HG02852 (cell line): Measurements from ENCODE around the gene CA7.
"Not testable (repeated sequence)": the region's sequence is repeated elsewhere in the genome, so short reads cannot be mapped to it uniquely, and the experiment has no call there.

Experiments used
- ATAC-seq: cut with Tn5 transposase; IDR thresholded peaks from one replicate; pipeline ENCODE4 v1.9.1; 2021; ENCODE audit warnings: mild to moderate bottlenecking, moderate library complexity; ENCODE audit not compliant: unreplicated experiment

The CA7 gene

GRCh38 chr16:66846266-66846665, 2.1 kb downstream of the CA7 start:
- ATAC-seq = no peak

- no peak for ATAC-seq
Measured at GRCh38 chr16:66846831-66847230, 2.6 kb downstream of the CA7 start.

- no peak for ATAC-seq
Measured at GRCh38 chr16:66847533-66848067, 3.4 kb downstream of the CA7 start.

- ATAC-seq = no peak
Measured at GRCh38 chr16:66848172-66848571, 4.0 kb downstream of the CA7 start.

- no peak for ATAC-seq
Measured at GRCh38 chr16:66849021-66849420, 4.8 kb downstream of the CA7 start.

GRCh38 chr16:66849549-66849948, 5.3 kb downstream of the CA7 start:
- no peak for ATAC-seq

GRCh38 chr16:66850115-66850815, 6.1 kb downstream of the CA7 start:
- ATAC-seq = no peak

- no peak for ATAC-seq
Measured at GRCh38 chr16:66851166-66851964, 7.2 kb downstream of the CA7 start.

- ATAC-seq = no peak
Measured at GRCh38 chr16:66853261-66854139, 9.3 kb downstream of the CA7 start.

GRCh38 chr16:66856184-66856730, 12.0 kb downstream of the CA7 start:
- no peak for ATAC-seq

GRCh38 chr16:66856801-66857200, 12.6 kb downstream of the CA7 start:
- ATAC-seq = no peak

- ATAC-seq = no peak
Measured at GRCh38 chr16:66857437-66857836, 13.2 kb downstream of the CA7 start.

GRCh38 chr16:66858740-66859396, 14.7 kb downstream of the CA7 start:
- ATAC-seq = no peak

- ATAC-seq = no peak
Measured at GRCh38 chr16:66859397-66860068, 15.3 kb downstream of the CA7 start.

- ATAC-seq = no peak
Measured at GRCh38 chr16:66862023-66862520, 17.9 kb downstream of the CA7 start.

GRCh38 chr16:66863707-66864106, 19.5 kb downstream of the CA7 start:
- no peak for ATAC-seq

- ATAC-seq = no peak
Measured at GRCh38 chr16:66869424-66869823, 25.2 kb downstream of the CA7 start.

- ATAC-seq = not testable (repeated sequence)
Measured at GRCh38 chr16:66871363-66871762, 27.1 kb downstream of the CA7 start.

- ATAC-seq = no peak
Measured at GRCh38 chr16:66871840-66872239, 27.6 kb downstream of the CA7 start.

- no peak for ATAC-seq
Measured at GRCh38 chr16:66872559-66872942, 28.3 kb downstream of the CA7 start.
